GM12878 (cell line): Measurements from ENCODE around the gene DDX19B. TPM values are rescaled to one million over a fixed set of nuclear protein-coding genes. Genes with fewer than 3 reads are reported as not detected.

Source experiments
- CHD1 ChIP-seq: IDR thresholded peaks from 2 replicates; pipeline ENCODE4 v1.6.1; 2012; ENCODE audit warnings: low read depth, low read length, improper control_type of control experiment
- E2F8 ChIP-seq: fragments of 450-650 bp; IDR thresholded peaks from 2 replicates; pipeline ENCODE4 v1.6.1; 2018; ENCODE audit warnings: mild to moderate bottlenecking, low read depth, moderate library complexity; ENCODE audit not compliant: partially characterized antibody
- EZH2 ChIP-seq: IDR thresholded peaks from 2 replicates; pipeline ENCODE4 v1.6.1; 2012; ENCODE audit warnings: low read depth, mild to moderate bottlenecking, control low read depth, inconsistent platforms, low read length, borderline replicate concordance; ENCODE audit not compliant: control insufficient read depth
- HSF1 ChIP-seq: fragments of 150-350 bp; IDR thresholded peaks from 2 replicates; pipeline ENCODE4 v1.6.1; 2014; ENCODE audit warnings: mild to moderate bottlenecking, low read depth, low read length
- IKZF1 ChIP-seq: fragments of 450-650 bp; conservative IDR thresholded peaks from 2 replicates; pipeline ENCODE4 v1.6.1; 2017; ENCODE audit warnings: antibody characterized with exemption, mild to moderate bottlenecking
- IKZF2 ChIP-seq, 2 experiments: fragments of 450-650 bp; IDR thresholded peaks; 2 replicates each; pipeline ENCODE4 v1.6.1; 2017; ENCODE audit warnings: mild to moderate bottlenecking in 2 of 2, moderate library complexity in 2 of 2
- KLF5 ChIP-seq: fragments of 450-650 bp; IDR thresholded peaks from 2 replicates; pipeline ENCODE4 v1.6.1; 2014; ENCODE audit warnings: mild to moderate bottlenecking; ENCODE audit not compliant: partially characterized antibody
- SMAD1 ChIP-seq: fragments of 450-650 bp; IDR thresholded peaks from 2 replicates; pipeline ENCODE4 v1.6.1; 2018; ENCODE audit warnings: mild to moderate bottlenecking, low read depth; ENCODE audit not compliant: partially characterized antibody
- SMC3 ChIP-seq: IDR thresholded peaks from 2 replicates; pipeline ENCODE4 v1.6.1; 2011; ENCODE audit warnings: low read length, improper control_type of control experiment, borderline replicate concordance
- TCF12 ChIP-seq: IDR thresholded peaks from 2 replicates; pipeline ENCODE4 v1.6.1; 2011; ENCODE audit warnings: low read depth, mild to moderate bottlenecking, low read length
- USF1 ChIP-seq: IDR thresholded peaks from 2 replicates; pipeline ENCODE4 v1.6.1; 2011; ENCODE audit warnings: borderline replicate concordance, low read depth, mild to moderate bottlenecking, moderate library complexity, mixed read lengths, low read length; ENCODE audit not compliant: insufficient read depth; ENCODE audit errors: extremely low read length
- ZBTB4 ChIP-seq: fragments of 450-650 bp; formaldehyde crosslinking; IDR thresholded peaks from 2 replicates; pipeline ENCODE4 v1.4.0; 2022; ENCODE audit warnings: mild to moderate bottlenecking, moderate library complexity
- ZNF687 ChIP-seq: fragments of 450-650 bp; IDR thresholded peaks from 2 replicates; pipeline ENCODE4 v1.6.1; 2017; ENCODE audit warnings: mild to moderate bottlenecking, moderate library complexity
- polyA plus RNA-seq, 11 experiments: library from polyadenylated mRNA; depleted of rRNA in 4 of 11; unstranded in 6 of 11; stranded (reverse) in 5 of 11; fragments of >200 nt; fragmentation: Nextera tagmentation in 4 of 11; fragmentation: Illumina TruSeq in 1 of 11; extraction: Ambion mirVana in 4 of 11; extraction: Trizol in 1 of 11; gene quantifications; 1 replicate in 1 of 11; 2 replicates in 10 of 11; pipeline versions ENCODE4 v1.2.1 to v1.2.3, GENCODE V29; 2011 to 2016; ENCODE audit warnings: inconsistent platforms in 2 of 11, missing spikeins in 2 of 11, low read depth in 1 of 11
- total RNA-seq, 4 experiments: library from RNA; depleted of rRNA in 3 of 4; stranded (reverse); fragments of >200 nt in 3 of 4; fragmentation: Illumina TruSeq in 1 of 4; extraction: Trizol in 1 of 4; gene quantifications; 2 replicates each; pipeline versions ENCODE4 v1.2.1 to v1.2.3, GENCODE V29; 2013 to 2021

Gene DDX19B
- total and polyA plus RNA-seq, 10 of the 15 experiments (the other 5 are each of a cell fraction or from before 2014, with no cell fraction given) = 14.1 to 69.1 (median 42.5) TPM

GRCh38 chr16:70289229-70290094 lies 9.5 kb upstream of the DDX19B start, which contains the start of gene AARS1 (continued):
- TF ChIP-seq HSF1 (no peak), EZH2 (no peak), IKZF2 (IDR thresholded peaks at IDR 0.05) (peak in 1 of 2 experiments; percentile 52; a peak in 1 of 4 replicates), SMAD1 (no peak), ZNF687 (peak; percentile 31), CHD1 (0 out of 2 replicates have a peak, but pooled peaks have one; percentile 63), USF1 (peak; percentile 59), E2F8 (peak; percentile 41), TCF12 (peak; percentile 58; the same call in 1 of the 2 replicates), ZBTB4 (no peak), SMC3 (no peak), IKZF1 (peak; percentile 83), KLF5 (peak; percentile 32)
